Kidney epithelial cell (primary cell): ENCODE data around the gene SEMA3G. TPM values are rescaled to one million over a fixed set of nuclear protein-coding genes. Genes with fewer than 3 reads are reported as not detected.

Source experiments
- DNase-seq: peaks from one replicate; pipeline ENCODE4 v3.0.0-alpha.2; 2010; ENCODE audit warnings: low read depth
- H3K27me3 ChIP-seq: 2 replicates; pipeline ENCODE4 v1.6.0; 2011; ENCODE audit warnings: low read length; ENCODE audit not compliant: control insufficient read depth, insufficient read depth
- H3K36me3 ChIP-seq: 2 replicates; pipeline ENCODE4 v1.5.1; 2011; ENCODE audit warnings: low read length; ENCODE audit not compliant: control insufficient read depth, insufficient read depth
- H3K4me3 ChIP-seq: 2 replicates; pipeline ENCODE4 v1.5.1; 2011; ENCODE audit warnings: low read depth, mild to moderate bottlenecking, control low read depth, low read length
- total RNA-seq: library from RNA; depleted of rRNA; stranded (reverse); fragments of >200 nt; gene quantifications from 2 replicates; pipeline ENCODE4 v1.2.3, GENCODE V29; 2015
- TF ChIP-seq, protein P1 (sequence below): IDR thresholded peaks from 2 replicates; pipeline ENCODE4 v1.5.1; 2011; ENCODE audit warnings: mild to moderate bottlenecking, moderate library complexity, low read length, control low read depth, inconsistent platforms; ENCODE audit not compliant: insufficient read depth, poor library complexity, severe bottlenecking

SEMA3G gene
- total RNA-seq, 1 donor from 2014 or later: 0.21 TPM

GRCh38 chr3:52393131-52393807, 51.6 kb downstream of the SEMA3G start:
- H3K4me3 ChIP-seq: no peak overlapping the region
- peaks cover 8% of the 10 kb centered on the region for H3K27me3 ChIP-seq
- no peak for DNase-seq
- no peaks in the 10 kb centered on the region for H3K36me3 ChIP-seq
- TF ChIP-seq, protein P1, sequence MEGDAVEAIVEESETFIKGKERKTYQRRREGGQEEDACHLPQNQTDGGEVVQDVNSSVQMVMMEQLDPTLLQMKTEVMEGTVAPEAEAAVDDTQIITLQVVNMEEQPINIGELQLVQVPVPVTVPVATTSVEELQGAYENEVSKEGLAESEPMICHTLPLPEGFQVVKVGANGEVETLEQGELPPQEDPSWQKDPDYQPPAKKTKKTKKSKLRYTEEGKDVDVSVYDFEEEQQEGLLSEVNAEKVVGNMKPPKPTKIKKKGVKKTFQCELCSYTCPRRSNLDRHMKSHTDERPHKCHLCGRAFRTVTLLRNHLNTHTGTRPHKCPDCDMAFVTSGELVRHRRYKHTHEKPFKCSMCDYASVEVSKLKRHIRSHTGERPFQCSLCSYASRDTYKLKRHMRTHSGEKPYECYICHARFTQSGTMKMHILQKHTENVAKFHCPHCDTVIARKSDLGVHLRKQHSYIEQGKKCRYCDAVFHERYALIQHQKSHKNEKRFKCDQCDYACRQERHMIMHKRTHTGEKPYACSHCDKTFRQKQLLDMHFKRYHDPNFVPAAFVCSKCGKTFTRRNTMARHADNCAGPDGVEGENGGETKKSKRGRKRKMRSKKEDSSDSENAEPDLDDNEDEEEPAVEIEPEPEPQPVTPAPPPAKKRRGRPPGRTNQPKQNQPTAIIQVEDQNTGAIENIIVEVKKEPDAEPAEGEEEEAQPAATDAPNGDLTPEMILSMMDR: no peak

GRCh38 chr3:52392216-52392930, 52.5 kb downstream of the SEMA3G start:
- DNase-seq: no peak
- Histone ChIP-seq H3K27me3 (peaks cover 8% of the 10 kb centered on the region), H3K36me3 (no peaks in the 10 kb centered on the region), H3K4me3 (no peak overlapping the region)
- TF ChIP-seq, protein P1: no peak

- Histone ChIP-seq H3K27me3 (peaks cover 8% of the 10 kb centered on the region), H3K4me3 (no peak overlapping the region), H3K36me3 (no peaks in the 10 kb centered on the region)
- TF ChIP-seq, protein P1: no peak
- no peak for DNase-seq
These were observed 53.8 kb downstream of the SEMA3G start for GRCh38 chr3:52391096-52391495.

DNA sequence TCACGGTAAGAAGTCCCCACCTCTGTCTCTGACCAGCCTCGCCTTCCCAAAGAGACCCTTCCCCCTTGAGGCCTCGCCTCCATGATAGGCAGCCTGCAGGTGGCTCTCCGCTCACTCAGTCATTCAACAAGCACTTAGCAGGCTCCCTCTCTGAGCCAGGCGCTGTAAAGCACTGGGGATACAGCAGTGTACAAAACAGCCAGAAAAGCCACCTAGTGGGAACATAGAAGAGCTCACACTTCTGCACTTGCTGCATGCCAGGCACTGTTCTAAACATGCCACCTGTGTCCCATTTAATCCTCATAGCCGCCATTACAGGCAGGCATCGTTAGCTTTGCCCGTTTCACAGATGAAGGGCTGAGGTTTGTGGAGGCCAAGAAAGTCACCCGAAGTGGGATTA, 56.0 kb downstream of the SEMA3G start:
- Histone ChIP-seq H3K36me3 (no peaks in the 10 kb centered on the region), H3K4me3 (no peak overlapping the region), H3K27me3 (peaks cover 3% of the 10 kb centered on the region)
- TF ChIP-seq, protein P1: no peak
- DNase-seq: no peak

- no peak for DNase-seq
- Histone ChIP-seq H3K27me3 (peaks cover 3% of the 10 kb centered on the region), H3K4me3 (no peak overlapping the region), H3K36me3 (no peaks in the 10 kb centered on the region)
- TF ChIP-seq, protein P1: no peak
These were observed 56.5 kb downstream of the SEMA3G start for GRCh38 chr3:52388348-52388821.

GRCh38 chr3:52387481-52387880, 57.4 kb downstream of the SEMA3G start:
- no peak overlapping the region for H3K4me3 ChIP-seq
- TF ChIP-seq, protein P1: no peak
- peaks cover 3% of the 10 kb centered on the region for H3K27me3 ChIP-seq
- H3K36me3 ChIP-seq: no peaks in the 10 kb centered on the region
- DNase-seq: no peak
